LNCaP clone FGC (cell line): Measurements from ENCODE around the gene FOXP2.

Experiments
- DNase-seq: peaks from one replicate; pipeline ENCODE4 v3.0.0-alpha.2; 2011; ENCODE audit warnings: low read depth
- H3K4me3 ChIP-seq: 2 replicates; pipeline ENCODE4 v1.5.1; 2011; ENCODE audit warnings: mild to moderate bottlenecking, low read depth, low read length, control low read depth
- TF ChIP-seq, protein P1 (sequence below): IDR thresholded peaks from 2 replicates; pipeline ENCODE4 v1.5.1; 2012; ENCODE audit warnings: mild to moderate bottlenecking; ENCODE audit not compliant: control insufficient read depth, insufficient read depth; ENCODE audit errors: extremely low read depth

Gene FOXP2

DNA sequence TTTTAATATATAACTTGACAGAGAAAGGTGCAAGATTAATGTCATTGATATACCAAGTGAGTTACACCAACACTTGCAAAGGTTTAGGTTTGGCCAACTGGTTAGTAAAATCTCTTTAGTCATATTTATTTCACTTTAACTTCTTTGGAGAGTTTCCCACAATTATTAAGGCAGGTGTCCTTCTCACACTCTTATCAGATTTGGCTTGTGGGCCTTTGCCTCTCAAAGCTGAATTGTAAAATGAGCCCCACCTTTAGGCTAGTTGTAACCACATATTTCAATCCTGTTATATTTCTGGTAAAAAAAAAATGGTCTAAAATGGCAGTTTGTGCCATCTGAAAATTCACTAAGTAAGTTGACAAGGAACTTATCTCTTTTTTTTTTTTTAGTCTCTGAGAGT lies 26.6 kb upstream of the FOXP2 start:
- no peak overlapping the region for H3K4me3 ChIP-seq
- TF ChIP-seq, protein P1, sequence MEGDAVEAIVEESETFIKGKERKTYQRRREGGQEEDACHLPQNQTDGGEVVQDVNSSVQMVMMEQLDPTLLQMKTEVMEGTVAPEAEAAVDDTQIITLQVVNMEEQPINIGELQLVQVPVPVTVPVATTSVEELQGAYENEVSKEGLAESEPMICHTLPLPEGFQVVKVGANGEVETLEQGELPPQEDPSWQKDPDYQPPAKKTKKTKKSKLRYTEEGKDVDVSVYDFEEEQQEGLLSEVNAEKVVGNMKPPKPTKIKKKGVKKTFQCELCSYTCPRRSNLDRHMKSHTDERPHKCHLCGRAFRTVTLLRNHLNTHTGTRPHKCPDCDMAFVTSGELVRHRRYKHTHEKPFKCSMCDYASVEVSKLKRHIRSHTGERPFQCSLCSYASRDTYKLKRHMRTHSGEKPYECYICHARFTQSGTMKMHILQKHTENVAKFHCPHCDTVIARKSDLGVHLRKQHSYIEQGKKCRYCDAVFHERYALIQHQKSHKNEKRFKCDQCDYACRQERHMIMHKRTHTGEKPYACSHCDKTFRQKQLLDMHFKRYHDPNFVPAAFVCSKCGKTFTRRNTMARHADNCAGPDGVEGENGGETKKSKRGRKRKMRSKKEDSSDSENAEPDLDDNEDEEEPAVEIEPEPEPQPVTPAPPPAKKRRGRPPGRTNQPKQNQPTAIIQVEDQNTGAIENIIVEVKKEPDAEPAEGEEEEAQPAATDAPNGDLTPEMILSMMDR, result no peak
- DNase-seq, result no peak

DNA sequence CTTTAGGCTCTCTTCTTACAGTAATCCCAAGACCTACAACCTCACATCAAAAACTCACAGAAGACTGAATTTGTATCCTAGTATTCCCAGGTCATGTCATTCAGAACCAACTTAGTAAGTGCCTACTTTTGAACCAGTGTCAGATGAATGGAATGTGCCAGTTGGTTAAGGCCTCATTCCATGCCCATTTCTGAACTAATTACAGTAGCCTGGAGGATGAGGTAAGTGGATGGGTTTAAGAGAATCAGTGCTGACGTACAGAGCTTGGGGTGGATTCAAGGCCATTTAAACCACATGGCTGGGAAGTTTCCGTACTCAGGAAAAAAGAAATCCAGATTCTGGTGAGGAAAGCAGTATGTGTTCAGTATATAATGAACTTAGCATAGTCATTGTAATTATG lies 21.9 kb upstream of the FOXP2 start:
- H3K4me3 ChIP-seq, result no peak overlapping the region
- no peak for DNase-seq
- TF ChIP-seq, protein P1, result no peak

DNA sequence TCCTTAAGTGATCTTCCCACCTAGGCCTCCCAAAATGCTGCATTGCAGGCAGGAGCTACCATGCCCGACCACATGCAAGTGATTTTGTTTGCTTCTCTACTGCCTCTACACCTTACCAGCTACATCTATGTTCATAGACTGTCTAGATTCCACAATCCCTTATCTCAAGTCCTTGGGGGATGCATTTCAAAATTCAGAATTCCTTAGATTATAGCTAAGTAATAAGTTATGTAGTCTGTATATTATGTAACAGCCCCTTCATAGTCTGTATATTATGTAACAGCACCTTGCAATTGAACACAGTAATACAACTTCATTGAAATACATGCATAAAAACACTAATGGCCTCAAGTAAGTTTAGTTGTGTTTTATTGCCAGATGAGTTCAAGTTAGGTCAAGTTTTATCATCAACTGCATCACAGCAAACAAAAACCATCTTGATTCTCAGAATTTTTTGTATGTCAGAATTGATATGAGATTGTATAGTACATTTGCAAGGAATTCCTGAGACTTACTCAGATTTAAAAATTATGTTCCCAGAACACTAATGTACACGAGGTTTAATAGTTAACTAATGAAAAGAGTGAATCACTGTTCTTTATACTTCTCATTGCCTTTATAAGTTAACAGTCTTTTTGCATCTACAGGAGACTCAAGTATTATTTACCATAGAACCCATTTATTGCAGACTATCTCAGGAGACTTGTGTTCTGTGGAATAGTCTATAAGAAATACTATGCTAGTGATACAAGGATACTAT lies 11.6 kb upstream of the FOXP2 start:
- TF ChIP-seq, protein P1, result no peak
- no peak for DNase-seq
- no peak overlapping the region for H3K4me3 ChIP-seq

DNA sequence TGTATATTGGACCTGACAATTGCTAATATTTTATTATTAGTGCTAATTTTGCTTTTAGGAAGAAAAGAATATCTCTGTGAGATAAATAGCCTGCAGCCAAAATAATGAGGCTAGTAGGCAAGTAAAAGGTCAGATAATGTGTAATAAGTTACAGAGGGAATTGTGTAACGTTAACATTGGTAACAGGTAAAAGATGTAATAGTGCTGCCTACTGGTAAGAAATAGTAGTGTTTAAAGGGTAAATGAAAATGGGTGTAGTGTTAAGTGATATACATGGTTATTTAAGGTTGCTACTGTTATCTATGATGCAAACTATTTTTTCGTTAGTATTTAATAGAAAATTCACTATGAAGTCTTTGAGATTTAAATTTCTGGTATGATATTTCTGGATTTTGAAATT lies 9.2 kb upstream of the FOXP2 start:
- TF ChIP-seq, protein P1, result peak; percentile 71
- no peak for DNase-seq
- no peak overlapping the region for H3K4me3 ChIP-seq

DNA sequence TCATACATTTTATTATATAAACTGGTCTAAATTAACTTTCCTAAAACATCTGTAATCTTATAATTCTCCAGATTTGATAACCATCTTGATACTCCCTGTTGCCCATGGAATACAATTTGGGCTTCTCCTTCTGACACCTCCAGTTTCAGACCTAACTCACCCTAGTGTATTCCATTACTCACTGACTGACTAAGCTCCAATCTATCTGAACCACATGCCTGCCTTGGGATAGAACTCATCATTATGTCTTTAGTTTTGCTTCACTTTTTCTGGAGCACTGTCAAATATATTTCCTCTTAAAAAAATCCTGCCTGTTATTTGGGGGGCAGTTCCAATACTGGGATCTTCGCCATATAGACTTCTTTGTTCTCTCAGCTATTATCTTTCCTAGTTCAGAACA lies 4.9 kb upstream of the FOXP2 start:
- no peak for DNase-seq
- H3K4me3 ChIP-seq, result no peak overlapping the region
- TF ChIP-seq, protein P1, result no peak

DNA sequence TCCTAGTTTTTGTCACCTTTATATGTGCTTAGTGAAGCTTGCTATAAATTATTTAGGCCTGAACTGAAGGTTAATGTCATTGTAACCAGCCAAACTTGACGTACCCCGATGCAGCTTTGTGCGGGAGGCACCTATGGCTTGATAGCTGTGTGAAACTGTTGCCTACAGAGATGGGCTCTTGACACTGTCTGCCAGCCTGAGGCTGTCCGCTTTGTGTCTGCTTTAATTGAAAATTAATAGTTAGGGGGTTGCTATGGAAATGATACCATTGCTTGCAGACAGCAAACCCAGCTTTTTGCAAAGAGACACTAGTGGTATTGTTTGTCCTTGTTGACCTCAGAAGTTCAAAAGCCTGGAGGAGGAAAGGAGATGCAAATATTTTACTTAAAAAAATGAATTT lies 2.1 kb upstream of the FOXP2 start:
- no peak for DNase-seq
- no peak overlapping the region for H3K4me3 ChIP-seq
- TF ChIP-seq, protein P1, result no peak

DNA sequence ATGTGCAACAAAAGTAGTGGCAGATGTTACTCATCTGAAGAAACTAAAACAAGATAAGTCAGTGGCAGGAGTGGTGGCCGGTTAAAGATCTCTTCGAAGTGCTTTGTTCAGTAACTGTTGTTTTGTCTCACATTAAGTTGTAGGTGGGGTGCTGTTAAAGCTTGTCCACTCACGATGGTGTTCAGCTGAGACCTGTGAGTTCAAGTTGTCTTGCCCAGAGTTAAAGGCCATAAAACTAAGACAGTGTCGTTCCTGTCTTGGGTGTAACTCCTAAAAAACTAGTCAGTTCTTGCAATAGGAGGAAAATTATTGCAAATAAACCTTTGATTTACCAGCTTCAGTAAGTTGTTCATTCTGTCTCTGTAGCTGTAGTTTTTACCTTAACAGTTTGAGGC lies 857 bp upstream of the FOXP2 start:
- TF ChIP-seq, protein P1, result no peak
- H3K4me3 ChIP-seq, result no peak overlapping the region
- DNase-seq, result no peak
